Transverse colon (tissue), 4 donors: Measurements from ENCODE around the gene VAV1. TPM values are rescaled to one million over a fixed set of nuclear protein-coding genes. Genes with fewer than 3 reads are reported as not detected.
A peak's percentile ranks its signal among the peaks of the same experiment; 100 is the strongest.

Source experiments
- DNase-seq: peaks from one replicate; pipeline ENCODE4 v3.0.0-alpha.2; 2019
- H3K27ac ChIP-seq, 4 donors: fragments of 200-600 bp; sonication (generic); 2 replicates each; pipeline ENCODE4 v1.5.1; 2016 to 2018; ENCODE audit warnings: inconsistent platforms in 4 of 4
- H3K27me3 ChIP-seq: fragments of 200-600 bp; sonication (generic); 2 replicates; pipeline ENCODE4 v1.5.1; 2017; ENCODE audit warnings: inconsistent platforms
- H3K36me3 ChIP-seq, 4 donors: fragments of 200-600 bp; sonication (generic); 2 replicates each; pipeline ENCODE4 v1.5.1; 2017 to 2019; ENCODE audit warnings: inconsistent platforms in 4 of 4
- H3K4me1 ChIP-seq, 4 donors: fragments of 200-600 bp; sonication (generic); 2 replicates each; pipeline ENCODE4 v1.5.1; 2017 to 2020; ENCODE audit warnings: inconsistent platforms in 4 of 4
- H3K4me3 ChIP-seq, 4 donors: fragments of 200-600 bp; sonication (generic); 1 replicate in 1 of 4; 2 replicates in 3 of 4; pipeline versions ENCODE4 v1.5.1 to v1.6.1; 2017 to 2019; ENCODE audit warnings: inconsistent platforms in 4 of 4
- H3K9me3 ChIP-seq, 2 donors: fragments of 200-600 bp; sonication (generic); 2 replicates each; pipeline ENCODE4 v1.5.1; 2017 to 2019; ENCODE audit warnings: inconsistent platforms in 2 of 2
- CTCF ChIP-seq, 5 experiments: fragments of 200-600 bp in 3 of 5; fragments of 450-650 bp in 2 of 5; sonication (generic) in 3 of 5; IDR thresholded peaks; 1 replicate in 2 of 5; 2 replicates in 3 of 5; pipeline ENCODE4 v1.5.1; 2016 to 2017; ENCODE audit warnings: antibody characterized with exemption in 5 of 5, inconsistent platforms in 3 of 5, mild to moderate bottlenecking in 2 of 5, moderate library complexity in 1 of 5
- EP300 ChIP-seq: sonication (generic); formaldehyde crosslinking; IDR thresholded peaks from one replicate; pipeline ENCODE4 v1.6.1; 2017; ENCODE audit warnings: antibody characterized with exemption, low read depth
- POLR2A ChIP-seq: fragments of 450-650 bp; IDR thresholded peaks from one replicate; pipeline ENCODE4 v1.6.1; 2016; ENCODE audit warnings: antibody characterized with exemption, mild to moderate bottlenecking, moderate library complexity
- POLR2AphosphoS5 ChIP-seq, 3 donors: sonication (generic); formaldehyde crosslinking; IDR thresholded peaks; one replicate each; pipeline ENCODE4 v1.6.1; 2016; ENCODE audit warnings: antibody characterized with exemption in 3 of 3
- WGBS, 2 donors: methylation state at CpG; one replicate each; pipeline ENCODE4 v1.1.5; 2018; ENCODE audit warnings: low coverage in 1 of 2; 5-methylcytosine and 5-hydroxymethylcytosine counted together
- in situ Hi-C, 4 donors: fragments of 200-750 bp; cut with MboI; loops; one replicate each; pipeline versions ENCODE4 v1.15.0 to v1.15.1; 2017; ENCODE audit warnings: low sequenced_read_pairs in 3 of 4, low pct_ligation_motif_present in 1 of 4, low pct_unique_long_range_greater_than_20kb in 1 of 4
- intact Hi-C: fragments of 100-400 bp; cut with DNase I; formaldehyde crosslinking; loops from one replicate; pipeline ENCODE4 v1.15.1; 2023; ENCODE audit warnings: low total_unique reads
- total RNA-seq, 4 donors: library from RNA; depleted of rRNA; stranded (reverse); fragments of >200 nt; gene quantifications; one replicate each; pipeline ENCODE4 v1.1.0, GENCODE V29; 2016

VAV1 gene
- total RNA-seq, 4 donors from 2014 or later: 0.60 to 10.8 (median 6.0) TPM

GRCh38 chr19:6725513-6726231, 46.8 kb upstream of the VAV1 start:
- Histone ChIP-seq H3K27ac (no peak overlapping the region), H3K4me3 (no peak overlapping the region), H3K27me3 (no peaks in the 10 kb centered on the region), H3K36me3 (no peaks in the 10 kb centered on the region), H3K9me3 (no peaks in the 10 kb centered on the region), H3K4me1 (peaks cover 0 to 28% (median 0%) of the 10 kb centered on the region in 4 donors)
- intact Hi-C loops (no loop called here), in situ Hi-C loops (loop anchor here in 2 of 4 donors (25.0 kb wide), 1 partner anchor 137 kb away; no protein-coding TSS in a partner anchor)
- no peak for DNase-seq
- WGBS, 2 donors: 89 to 94% methylated on average over 9 to 16 of the region's 16 CpGs
- no peak for TF ChIP-seq EP300
- no peak for TF ChIP-seq POLR2A
- no peak for TF ChIP-seq POLR2AphosphoS5 (IDR thresholded peaks at IDR 0.05)

GRCh38 chr19:6728346-6728745, 44.2 kb upstream of the VAV1 start:
- H3K4me3 ChIP-seq: no peak overlapping the region
- intact Hi-C loops: no loop called here
- H3K36me3 ChIP-seq: no peaks in the 10 kb centered on the region
- TF ChIP-seq POLR2AphosphoS5 (IDR thresholded peaks at IDR 0.05): no peak
- no peak for TF ChIP-seq POLR2A
- no peak for TF ChIP-seq CTCF (IDR thresholded peaks at IDR 0.05)
- no peak for TF ChIP-seq EP300
- in situ Hi-C loops: loop anchor here in 2 of 4 donors (25.0 kb wide), 1 partner anchor 134 kb away; no protein-coding TSS in a partner anchor
- peaks cover 0 to 18% (median 0%) of the 10 kb centered on the region in 4 donors for H3K4me1 ChIP-seq
- H3K27ac ChIP-seq: peak overlapping the region in 1 of 4 donors; percentile 21
- DNase-seq: no peak
- H3K9me3 ChIP-seq: no peaks in the 10 kb centered on the region
- WGBS, 2 donors: 55% methylated on average over 8 of the region's 8 CpGs; no CpG with 5 or more reads in 1 of the 2 donors
- no peaks in the 10 kb centered on the region for H3K27me3 ChIP-seq

GRCh38 chr19:6729573-6730152, 42.8 kb upstream of the VAV1 start:
- Histone ChIP-seq H3K27ac (peak overlapping the region; percentile 68 to 72 (median 68)), H3K36me3 (no peaks in the 10 kb centered on the region), H3K9me3 (no peaks in the 10 kb centered on the region), H3K4me1 (peaks cover 0 to 17% (median 0%) of the 10 kb centered on the region in 4 donors), H3K27me3 (no peaks in the 10 kb centered on the region), H3K4me3 (peak overlapping the region; percentile 1 to 28 (median 22))
- in situ Hi-C loops: loop anchor here in 2 of 4 donors (10.0 to 25.0 kb wide), 2 partner anchors 133 to 205 kb away; no protein-coding TSS in a partner anchor
- TF ChIP-seq POLR2AphosphoS5 (IDR thresholded peaks at IDR 0.05): no peak
- no peak for TF ChIP-seq POLR2A
- no peak for TF ChIP-seq CTCF (IDR thresholded peaks at IDR 0.05)
- no peak for TF ChIP-seq EP300
- WGBS, 2 donors: 84 to 88% methylated on average over 16 to 23 of the region's 23 CpGs
- no peak for DNase-seq
- intact Hi-C loops: no loop called here

- Histone ChIP-seq H3K36me3 (no peaks in the 10 kb centered on the region), H3K9me3 (no peaks in the 10 kb centered on the region), H3K27me3 (no peaks in the 10 kb centered on the region), H3K27ac (peak overlapping the region; percentile 68 to 72 (median 68)), H3K4me3 (peak overlapping the region; percentile 1 to 28 (median 22)), H3K4me1 (peaks cover 0 to 19% (median 0%) of the 10 kb centered on the region in 4 donors)
- intact Hi-C loops: no loop called here
- 0 to 52% methylated on average over 2 to 17 of the region's 27 CpGs for WGBS, 2 donors
- peak; percentile 94 for DNase-seq
- in situ Hi-C loops: loop anchor here in 2 of 4 donors (10.0 to 25.0 kb wide), 2 partner anchors 132 to 205 kb away; no protein-coding TSS in a partner anchor
- no peak for TF ChIP-seq POLR2AphosphoS5 (IDR thresholded peaks at IDR 0.05)
- TF ChIP-seq POLR2A: no peak
- no peak for TF ChIP-seq EP300
- TF ChIP-seq CTCF (IDR thresholded peaks at IDR 0.05): no peak
These were observed 42.2 kb upstream of the VAV1 start for GRCh38 chr19:6730153-6730804.
